Adrenal gland (tissue), 5 donors: Measurements from ENCODE around the gene GPR4.

Experiments used
- POLR2A ChIP-seq, 2 donors: fragments of 450-650 bp; IDR thresholded peaks; one replicate each; pipeline ENCODE4 v1.6.1; 2017; ENCODE audit warnings: antibody characterized with exemption in 2 of 2, mild to moderate bottlenecking in 2 of 2, moderate library complexity in 1 of 2
- TF ChIP-seq, protein P1 (sequence below), 6 experiments: fragments of 450-650 bp in 4 of 6; fragments of 200-600 bp in 2 of 6; sonication (generic) in 1 of 6; IDR thresholded peaks; 1 replicate in 5 of 6; 2 replicates in 1 of 6; pipeline versions ENCODE4 v1.5.1 to v1.8.0; 2016 to 2021; ENCODE audit warnings: antibody characterized with exemption in 6 of 6, mild to moderate bottlenecking in 2 of 6, moderate library complexity in 1 of 6
- donor health status: DM: no; HTN: no; CAD: no.

- TF ChIP-seq, protein P1, sequence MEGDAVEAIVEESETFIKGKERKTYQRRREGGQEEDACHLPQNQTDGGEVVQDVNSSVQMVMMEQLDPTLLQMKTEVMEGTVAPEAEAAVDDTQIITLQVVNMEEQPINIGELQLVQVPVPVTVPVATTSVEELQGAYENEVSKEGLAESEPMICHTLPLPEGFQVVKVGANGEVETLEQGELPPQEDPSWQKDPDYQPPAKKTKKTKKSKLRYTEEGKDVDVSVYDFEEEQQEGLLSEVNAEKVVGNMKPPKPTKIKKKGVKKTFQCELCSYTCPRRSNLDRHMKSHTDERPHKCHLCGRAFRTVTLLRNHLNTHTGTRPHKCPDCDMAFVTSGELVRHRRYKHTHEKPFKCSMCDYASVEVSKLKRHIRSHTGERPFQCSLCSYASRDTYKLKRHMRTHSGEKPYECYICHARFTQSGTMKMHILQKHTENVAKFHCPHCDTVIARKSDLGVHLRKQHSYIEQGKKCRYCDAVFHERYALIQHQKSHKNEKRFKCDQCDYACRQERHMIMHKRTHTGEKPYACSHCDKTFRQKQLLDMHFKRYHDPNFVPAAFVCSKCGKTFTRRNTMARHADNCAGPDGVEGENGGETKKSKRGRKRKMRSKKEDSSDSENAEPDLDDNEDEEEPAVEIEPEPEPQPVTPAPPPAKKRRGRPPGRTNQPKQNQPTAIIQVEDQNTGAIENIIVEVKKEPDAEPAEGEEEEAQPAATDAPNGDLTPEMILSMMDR (IDR thresholded peaks at IDR 0.05), result no peak
- peak in 1 of 2 donors; percentile 62 for TF ChIP-seq POLR2A (IDR thresholded peaks at IDR 0.05)
Observed at GRCh38 chr19:45637890-45638667, 36.1 kb upstream of the GPR4 start.
